Esophagus muscularis mucosa (tissue), 4 donors: ENCODE results near the gene DYNC1I1. TPM values are rescaled to one million over a fixed set of nuclear protein-coding genes. Genes with fewer than 3 reads are reported as not detected.

Experiments used
- DNase-seq: peaks from one replicate; pipeline ENCODE4 v3.0.0-alpha.2; 2017; ENCODE audit errors: extremely low spot score
- H3K27ac ChIP-seq, 4 donors: fragments of 200-600 bp; sonication (generic); replicated peaks in 1 of 4; 1 replicate in 3 of 4; 2 replicates in 1 of 4; pipeline ENCODE4 v1.5.1; 2016 to 2019; ENCODE audit warnings: mild to moderate bottlenecking in 1 of 4
- H3K27me3 ChIP-seq, 4 donors: fragments of 200-600 bp; sonication (generic); one replicate each; pipeline versions ENCODE4 v1.5.1 to v1.6.0; 2016 to 2019
- H3K36me3 ChIP-seq, 4 donors: fragments of 200-600 bp; sonication (generic); one replicate each; pipeline ENCODE4 v1.5.1; 2016 to 2019
- H3K4me1 ChIP-seq, 4 donors: fragments of 200-600 bp; sonication (generic); one replicate each; pipeline ENCODE4 v1.5.1; 2016 to 2019
- H3K4me3 ChIP-seq, 4 donors: fragments of 200-600 bp; sonication (generic); 1 replicate in 2 of 4; 2 replicates in 2 of 4; pipeline ENCODE4 v1.5.1; 2016 to 2019; ENCODE audit warnings: mild to moderate bottlenecking in 4 of 4, moderate library complexity in 1 of 4
- H3K9me3 ChIP-seq, 4 donors: fragments of 200-600 bp; sonication (generic); 1 replicate in 3 of 4; 2 replicates in 1 of 4; pipeline ENCODE4 v1.5.1; 2016 to 2019
- EP300 ChIP-seq: sonication (generic); formaldehyde crosslinking; IDR thresholded peaks from one replicate; pipeline ENCODE4 v1.6.1; 2017; ENCODE audit warnings: antibody characterized with exemption
- POLR2A ChIP-seq: fragments of 450-650 bp; IDR thresholded peaks from one replicate; pipeline ENCODE4 v1.6.1; 2017; ENCODE audit warnings: antibody characterized with exemption, moderate library complexity, mild to moderate bottlenecking, low read depth
- POLR2AphosphoS5 ChIP-seq, 2 donors: sonication (generic); formaldehyde crosslinking; IDR thresholded peaks; one replicate each; pipeline ENCODE4 v1.6.1; 2017; ENCODE audit warnings: antibody characterized with exemption in 2 of 2
- WGBS: methylation state at CpG from one replicate; pipeline ENCODE4 v1.1.5; 2018; 5-methylcytosine and 5-hydroxymethylcytosine counted together
- intact Hi-C: fragments of 100-400 bp; cut with DNase I; formaldehyde crosslinking; loops from one replicate; pipeline ENCODE4 v1.15.1; 2023
- total RNA-seq, 4 donors: library from RNA; depleted of rRNA; stranded (reverse); fragments of >200 nt; gene quantifications; one replicate each; pipeline versions ENCODE4 v1.1.0 to v1.2.1, GENCODE V29; 2016
- TF ChIP-seq, protein P1 (sequence below), 3 experiments: fragments of 200-600 bp in 2 of 3; fragments of 450-650 bp in 1 of 3; sonication (generic) in 2 of 3; IDR thresholded peaks; one replicate each; pipeline ENCODE4 v1.5.1; 2017 to 2019; ENCODE audit warnings: antibody characterized with exemption in 3 of 3, mild to moderate bottlenecking in 2 of 3, moderate library complexity in 1 of 3

Gene DYNC1I1
- total RNA-seq, 4 donors from 2014 or later, result 8.7 to 16.4 (median 12.3) TPM

DNA sequence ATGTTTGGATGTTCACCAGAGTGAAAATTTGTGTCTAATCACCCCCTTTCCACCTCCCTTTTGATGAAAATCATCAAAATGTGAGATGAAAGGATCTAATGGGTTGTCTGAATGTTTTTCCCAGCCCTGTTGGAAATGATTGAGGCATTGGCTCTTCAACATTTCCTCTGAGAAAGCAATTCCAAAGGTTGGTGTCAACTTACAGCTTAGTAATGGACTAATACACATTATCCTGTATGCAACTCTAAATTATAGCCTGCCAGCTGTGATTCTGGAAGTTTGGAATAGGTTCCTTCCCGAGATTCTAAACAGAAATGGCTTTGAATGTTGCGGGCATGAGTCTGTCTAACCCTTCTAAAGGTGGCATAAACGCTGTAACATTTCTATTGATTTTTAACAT, 152.9 kb downstream of the DYNC1I1 start:
- H3K36me3 ChIP-seq, result no peaks in the 10 kb centered on the region
- DNase-seq, result no peak
- no peak overlapping the region for H3K27ac ChIP-seq
- no peaks in the 10 kb centered on the region for H3K9me3 ChIP-seq
- no peaks in the 10 kb centered on the region for H3K4me1 ChIP-seq
- no peaks in the 10 kb centered on the region for H3K27me3 ChIP-seq
- WGBS, result 74% methylated on average over 3 of the region's 3 CpGs
- intact Hi-C loops, result no loop called here
- no peak overlapping the region for H3K4me3 ChIP-seq
- TF ChIP-seq, protein P1, sequence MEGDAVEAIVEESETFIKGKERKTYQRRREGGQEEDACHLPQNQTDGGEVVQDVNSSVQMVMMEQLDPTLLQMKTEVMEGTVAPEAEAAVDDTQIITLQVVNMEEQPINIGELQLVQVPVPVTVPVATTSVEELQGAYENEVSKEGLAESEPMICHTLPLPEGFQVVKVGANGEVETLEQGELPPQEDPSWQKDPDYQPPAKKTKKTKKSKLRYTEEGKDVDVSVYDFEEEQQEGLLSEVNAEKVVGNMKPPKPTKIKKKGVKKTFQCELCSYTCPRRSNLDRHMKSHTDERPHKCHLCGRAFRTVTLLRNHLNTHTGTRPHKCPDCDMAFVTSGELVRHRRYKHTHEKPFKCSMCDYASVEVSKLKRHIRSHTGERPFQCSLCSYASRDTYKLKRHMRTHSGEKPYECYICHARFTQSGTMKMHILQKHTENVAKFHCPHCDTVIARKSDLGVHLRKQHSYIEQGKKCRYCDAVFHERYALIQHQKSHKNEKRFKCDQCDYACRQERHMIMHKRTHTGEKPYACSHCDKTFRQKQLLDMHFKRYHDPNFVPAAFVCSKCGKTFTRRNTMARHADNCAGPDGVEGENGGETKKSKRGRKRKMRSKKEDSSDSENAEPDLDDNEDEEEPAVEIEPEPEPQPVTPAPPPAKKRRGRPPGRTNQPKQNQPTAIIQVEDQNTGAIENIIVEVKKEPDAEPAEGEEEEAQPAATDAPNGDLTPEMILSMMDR (IDR thresholded peaks at IDR 0.05), result no peak
- TF ChIP-seq POLR2AphosphoS5 (IDR thresholded peaks at IDR 0.05), result no peak
- no peak for TF ChIP-seq POLR2A
- no peak for TF ChIP-seq EP300

DNA sequence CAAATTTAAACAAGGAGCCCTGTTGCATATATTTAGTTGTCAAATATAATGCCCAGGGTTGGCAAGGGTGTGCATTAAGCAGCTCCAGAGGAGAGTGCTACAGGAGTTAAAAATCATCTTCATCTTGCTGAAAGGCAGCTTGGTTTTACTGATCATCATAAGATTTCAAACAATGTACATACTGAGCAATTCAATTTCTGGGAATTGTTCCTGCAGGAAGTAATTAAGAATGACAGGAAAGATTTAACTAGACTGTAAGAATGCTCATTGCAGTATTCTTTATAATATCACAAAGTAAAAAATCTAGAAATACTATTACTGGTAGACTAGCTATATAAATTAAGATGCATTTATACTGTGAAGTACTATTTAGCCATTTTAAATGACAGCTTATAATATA, 153.6 kb downstream of the DYNC1I1 start:
- H3K4me1 ChIP-seq, result no peaks in the 10 kb centered on the region
- no peak for DNase-seq
- TF ChIP-seq EP300 (no peak), POLR2A (no peak), POLR2AphosphoS5 (IDR thresholded peaks at IDR 0.05) (no peak)
- TF ChIP-seq, protein P1 (IDR thresholded peaks at IDR 0.05), result no peak
- no peaks in the 10 kb centered on the region for H3K9me3 ChIP-seq
- H3K27me3 ChIP-seq, result no peaks in the 10 kb centered on the region
- H3K4me3 ChIP-seq, result no peak overlapping the region
- no peaks in the 10 kb centered on the region for H3K36me3 ChIP-seq
- intact Hi-C loops, result no loop called here
- no peak overlapping the region for H3K27ac ChIP-seq

DNA sequence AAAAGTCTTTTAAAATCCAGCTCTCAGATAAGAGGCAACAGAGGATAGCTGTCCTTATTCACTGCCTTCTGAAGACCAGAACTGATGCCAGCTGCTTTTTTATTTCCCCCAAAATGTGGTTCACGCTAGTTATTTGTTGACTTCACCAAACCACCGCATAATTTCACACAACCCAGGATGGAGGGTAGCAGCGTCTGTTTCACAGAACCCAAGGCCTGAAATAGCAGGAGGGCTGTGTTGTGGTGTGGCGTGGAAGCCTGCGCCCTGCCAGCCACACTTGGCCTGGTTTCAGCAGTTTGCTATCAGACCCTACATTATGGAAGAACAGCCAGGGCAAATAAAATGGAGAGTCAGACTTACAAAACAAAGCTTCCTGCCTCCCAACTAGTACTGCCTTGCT, 155.4 kb downstream of the DYNC1I1 start:
- intact Hi-C loops, result no loop called here
- no peak for DNase-seq
- H3K27ac ChIP-seq, result no peak overlapping the region
- H3K4me3 ChIP-seq, result no peak overlapping the region
- no peaks in the 10 kb centered on the region for H3K36me3 ChIP-seq
- H3K9me3 ChIP-seq, result no peaks in the 10 kb centered on the region
- no peaks in the 10 kb centered on the region for H3K27me3 ChIP-seq
- no peaks in the 10 kb centered on the region for H3K4me1 ChIP-seq
- WGBS, result 59% methylated on average over 5 of the region's 5 CpGs
- no peak for TF ChIP-seq POLR2A

DNA sequence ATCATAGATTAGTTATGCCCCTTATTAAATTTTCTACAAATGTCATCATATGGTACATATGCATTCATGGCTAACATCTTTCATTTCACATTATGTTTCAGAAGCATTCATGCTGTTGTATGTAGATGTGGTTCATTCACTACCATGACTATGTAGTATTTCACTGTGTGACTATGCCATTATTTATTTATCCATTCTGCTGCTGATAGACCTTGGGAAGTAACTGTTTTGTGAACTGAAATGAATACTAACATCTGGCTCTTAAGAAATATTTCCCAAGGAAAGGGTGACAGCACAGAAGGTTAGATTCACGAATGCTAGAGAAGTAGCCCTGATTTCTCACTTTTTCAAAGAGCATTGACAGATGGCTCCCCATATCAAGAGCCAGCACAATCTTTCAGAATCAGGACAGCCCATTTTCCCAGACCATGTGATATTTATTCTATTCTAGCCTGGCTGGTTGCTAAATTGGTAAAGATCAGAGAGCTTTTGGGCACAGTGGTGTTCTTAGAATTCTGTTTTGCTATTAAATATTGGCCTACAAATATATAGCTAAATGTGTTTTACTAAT, 157.4 kb downstream of the DYNC1I1 start:
- Histone ChIP-seq H3K36me3 (no peaks in the 10 kb centered on the region), H3K27ac (no peak overlapping the region), H3K4me3 (no peak overlapping the region), H3K9me3 (no peaks in the 10 kb centered on the region), H3K27me3 (no peaks in the 10 kb centered on the region), H3K4me1 (no peaks in the 10 kb centered on the region)
- no peak for TF ChIP-seq POLR2AphosphoS5 (IDR thresholded peaks at IDR 0.05)
- TF ChIP-seq, protein P1 (IDR thresholded peaks at IDR 0.05), result no peak
- no peak for TF ChIP-seq POLR2A
- no peak for TF ChIP-seq EP300
- intact Hi-C loops, result no loop called here
- 40% methylated on average over 1 of the region's 1 CpG for WGBS
- DNase-seq, result no peak

DNA sequence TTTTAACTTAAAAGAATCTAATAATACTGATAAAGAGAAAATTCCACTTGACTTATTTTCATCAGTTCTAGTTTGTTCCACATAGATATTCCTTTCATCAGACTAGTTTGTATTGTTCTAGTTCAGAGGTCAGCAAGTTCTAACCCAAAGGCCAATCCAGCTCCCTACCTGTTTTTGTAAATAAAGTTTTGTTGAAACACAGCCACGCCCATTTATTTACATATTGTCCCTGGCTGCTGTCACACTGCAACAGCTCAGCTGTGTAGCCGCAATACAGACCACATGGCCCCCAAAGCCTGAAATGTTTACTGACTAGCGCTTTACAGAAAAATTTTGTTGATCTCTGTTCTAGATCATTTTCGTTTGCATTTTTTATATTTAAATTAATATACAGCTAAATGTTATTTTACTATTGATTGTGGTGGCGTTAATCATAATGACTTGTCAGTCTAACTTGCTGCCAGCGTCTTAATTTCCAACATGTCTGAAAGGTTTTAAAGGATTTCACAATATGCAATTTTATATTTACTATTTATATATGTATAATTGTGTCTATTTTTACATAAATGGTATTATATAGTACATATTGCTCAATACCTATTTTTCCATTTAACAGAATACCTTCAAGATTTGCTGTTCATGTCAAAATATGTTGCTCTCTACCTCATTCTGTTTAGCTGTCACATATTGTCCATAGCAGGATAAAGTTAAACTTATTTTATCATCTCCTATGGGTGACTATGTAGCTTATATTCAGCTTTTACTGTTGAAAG, 159.3 kb downstream of the DYNC1I1 start:
- intact Hi-C loops, result no loop called here
- Histone ChIP-seq H3K4me1 (no peaks in the 10 kb centered on the region), H3K9me3 (no peaks in the 10 kb centered on the region), H3K4me3 (no peak overlapping the region), H3K27ac (no peak overlapping the region), H3K36me3 (no peaks in the 10 kb centered on the region), H3K27me3 (no peaks in the 10 kb centered on the region)
- WGBS, result 86% methylated on average over 6 of the region's 6 CpGs
- TF ChIP-seq EP300, result no peak
- no peak for TF ChIP-seq POLR2A
- TF ChIP-seq, protein P1 (IDR thresholded peaks at IDR 0.05), result no peak
- TF ChIP-seq POLR2AphosphoS5 (IDR thresholded peaks at IDR 0.05), result no peak
- no peak for DNase-seq
